DOHH2 (cell line): ENCODE data around the gene LCP2.

Experiments used
- EZH2phosphoT487 ChIP-seq: fragments of 200-600 bp; sonication (generic); IDR thresholded peaks from 2 replicates; pipeline ENCODE4 v1.6.1; 2017; ENCODE audit warnings: borderline replicate concordance, mild to moderate bottlenecking, antibody characterized with exemption, low read length, moderate library complexity, mixed read lengths
- TF ChIP-seq, protein P1 (sequence below): fragments of 200-600 bp; sonication (generic); IDR thresholded peaks from one replicate; pipeline ENCODE4 v1.5.1; 2014; ENCODE audit warnings: antibody characterized with exemption, mild to moderate bottlenecking, low read depth, low read length; ENCODE audit not compliant: poor library complexity, severe bottlenecking

DNA sequence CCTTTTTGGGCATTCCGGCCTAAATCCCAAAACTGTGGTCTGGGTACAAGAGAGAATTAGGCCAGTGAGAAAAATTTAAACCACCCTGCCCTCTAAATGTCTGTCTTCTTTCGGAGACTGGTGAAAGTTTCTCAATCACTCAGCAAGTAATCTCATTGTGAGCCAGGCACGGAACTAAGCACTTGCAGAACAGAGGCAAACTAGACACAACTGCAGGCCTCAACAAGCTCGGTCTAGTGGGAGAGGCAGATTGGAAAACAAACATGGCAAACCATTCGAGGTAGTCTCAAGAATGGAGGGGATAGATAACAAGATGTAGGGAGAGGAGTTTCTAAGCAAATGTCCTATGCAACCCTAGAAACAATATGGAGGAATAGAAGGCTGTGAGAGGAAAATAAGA is 73.7 kb downstream of the LCP2 start:
- TF ChIP-seq, protein P1, sequence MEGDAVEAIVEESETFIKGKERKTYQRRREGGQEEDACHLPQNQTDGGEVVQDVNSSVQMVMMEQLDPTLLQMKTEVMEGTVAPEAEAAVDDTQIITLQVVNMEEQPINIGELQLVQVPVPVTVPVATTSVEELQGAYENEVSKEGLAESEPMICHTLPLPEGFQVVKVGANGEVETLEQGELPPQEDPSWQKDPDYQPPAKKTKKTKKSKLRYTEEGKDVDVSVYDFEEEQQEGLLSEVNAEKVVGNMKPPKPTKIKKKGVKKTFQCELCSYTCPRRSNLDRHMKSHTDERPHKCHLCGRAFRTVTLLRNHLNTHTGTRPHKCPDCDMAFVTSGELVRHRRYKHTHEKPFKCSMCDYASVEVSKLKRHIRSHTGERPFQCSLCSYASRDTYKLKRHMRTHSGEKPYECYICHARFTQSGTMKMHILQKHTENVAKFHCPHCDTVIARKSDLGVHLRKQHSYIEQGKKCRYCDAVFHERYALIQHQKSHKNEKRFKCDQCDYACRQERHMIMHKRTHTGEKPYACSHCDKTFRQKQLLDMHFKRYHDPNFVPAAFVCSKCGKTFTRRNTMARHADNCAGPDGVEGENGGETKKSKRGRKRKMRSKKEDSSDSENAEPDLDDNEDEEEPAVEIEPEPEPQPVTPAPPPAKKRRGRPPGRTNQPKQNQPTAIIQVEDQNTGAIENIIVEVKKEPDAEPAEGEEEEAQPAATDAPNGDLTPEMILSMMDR = no peak
- TF ChIP-seq EZH2phosphoT487 = no peak
